AG09319 (cell line): ENCODE data around the gene ITFG1.

Experiments
- DNase-seq: peaks from one replicate; pipeline ENCODE4 v3.0.0-alpha.2; 2010; ENCODE audit warnings: low read depth; ENCODE audit errors: extremely low read depth
- TF ChIP-seq, protein P1 (sequence below): IDR thresholded peaks from 2 replicates; pipeline ENCODE4 v1.5.1; 2011; ENCODE audit warnings: low read depth, mild to moderate bottlenecking, inconsistent platforms, low read length, moderate library complexity

Gene ITFG1

DNA sequence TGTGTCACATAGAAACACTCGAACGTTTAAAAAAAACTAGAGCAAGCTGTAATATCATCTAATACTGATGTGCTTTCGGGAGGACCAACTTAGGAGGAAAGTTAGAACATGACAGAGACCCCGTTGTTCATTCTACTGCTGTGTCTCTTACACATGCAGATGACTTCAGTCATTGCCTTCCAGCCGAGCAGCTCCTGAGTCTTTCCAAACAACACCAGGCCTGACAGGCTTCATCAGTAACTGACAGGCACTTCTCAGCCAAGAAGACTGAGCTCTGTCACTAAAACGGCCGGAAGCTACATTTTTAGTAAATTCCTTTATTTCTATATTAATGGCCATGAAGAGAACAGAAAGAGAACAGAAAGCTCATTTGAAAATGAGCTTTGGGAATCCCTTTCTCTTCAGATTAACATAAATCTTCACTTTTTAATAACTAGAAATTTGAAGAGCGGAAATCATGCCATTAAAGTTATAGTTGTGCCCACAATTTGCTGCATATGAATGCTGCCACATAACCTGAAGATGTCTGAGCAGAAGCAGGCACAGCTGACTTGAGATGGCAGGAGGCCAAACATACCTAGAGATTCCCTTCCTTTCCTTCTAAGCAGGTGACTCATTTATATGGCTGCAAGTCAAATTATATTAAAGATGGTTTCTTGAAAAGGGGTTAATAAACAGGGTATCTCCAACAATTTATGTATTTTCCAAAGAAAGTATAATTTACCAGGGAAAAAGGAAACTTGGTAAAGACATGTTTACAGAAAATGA is 148.9 kb downstream of the ITFG1 start:
- TF ChIP-seq, protein P1, sequence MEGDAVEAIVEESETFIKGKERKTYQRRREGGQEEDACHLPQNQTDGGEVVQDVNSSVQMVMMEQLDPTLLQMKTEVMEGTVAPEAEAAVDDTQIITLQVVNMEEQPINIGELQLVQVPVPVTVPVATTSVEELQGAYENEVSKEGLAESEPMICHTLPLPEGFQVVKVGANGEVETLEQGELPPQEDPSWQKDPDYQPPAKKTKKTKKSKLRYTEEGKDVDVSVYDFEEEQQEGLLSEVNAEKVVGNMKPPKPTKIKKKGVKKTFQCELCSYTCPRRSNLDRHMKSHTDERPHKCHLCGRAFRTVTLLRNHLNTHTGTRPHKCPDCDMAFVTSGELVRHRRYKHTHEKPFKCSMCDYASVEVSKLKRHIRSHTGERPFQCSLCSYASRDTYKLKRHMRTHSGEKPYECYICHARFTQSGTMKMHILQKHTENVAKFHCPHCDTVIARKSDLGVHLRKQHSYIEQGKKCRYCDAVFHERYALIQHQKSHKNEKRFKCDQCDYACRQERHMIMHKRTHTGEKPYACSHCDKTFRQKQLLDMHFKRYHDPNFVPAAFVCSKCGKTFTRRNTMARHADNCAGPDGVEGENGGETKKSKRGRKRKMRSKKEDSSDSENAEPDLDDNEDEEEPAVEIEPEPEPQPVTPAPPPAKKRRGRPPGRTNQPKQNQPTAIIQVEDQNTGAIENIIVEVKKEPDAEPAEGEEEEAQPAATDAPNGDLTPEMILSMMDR: no peak
- DNase-seq: no peak

DNA sequence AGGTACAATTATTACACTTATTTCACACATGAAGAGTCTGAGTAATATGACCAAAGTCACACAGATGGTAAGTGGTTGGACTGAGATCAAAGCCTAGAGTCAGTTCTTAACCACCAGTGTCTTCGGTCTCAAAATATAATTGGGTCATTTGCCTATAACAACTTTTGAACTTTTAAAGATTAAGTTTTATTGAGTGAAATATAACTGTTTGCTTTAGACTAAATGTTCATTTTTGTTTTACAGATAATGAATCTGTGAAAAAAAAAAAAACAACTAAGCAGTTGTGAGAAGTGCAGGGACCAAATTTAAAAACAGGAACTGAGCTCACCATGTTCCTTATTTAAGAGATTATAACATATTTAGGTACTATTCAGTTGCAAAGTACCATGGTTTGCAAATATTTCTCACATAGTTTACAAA is 150.1 kb downstream of the ITFG1 start:
- TF ChIP-seq, protein P1: no peak
- DNase-seq: no peak

DNA sequence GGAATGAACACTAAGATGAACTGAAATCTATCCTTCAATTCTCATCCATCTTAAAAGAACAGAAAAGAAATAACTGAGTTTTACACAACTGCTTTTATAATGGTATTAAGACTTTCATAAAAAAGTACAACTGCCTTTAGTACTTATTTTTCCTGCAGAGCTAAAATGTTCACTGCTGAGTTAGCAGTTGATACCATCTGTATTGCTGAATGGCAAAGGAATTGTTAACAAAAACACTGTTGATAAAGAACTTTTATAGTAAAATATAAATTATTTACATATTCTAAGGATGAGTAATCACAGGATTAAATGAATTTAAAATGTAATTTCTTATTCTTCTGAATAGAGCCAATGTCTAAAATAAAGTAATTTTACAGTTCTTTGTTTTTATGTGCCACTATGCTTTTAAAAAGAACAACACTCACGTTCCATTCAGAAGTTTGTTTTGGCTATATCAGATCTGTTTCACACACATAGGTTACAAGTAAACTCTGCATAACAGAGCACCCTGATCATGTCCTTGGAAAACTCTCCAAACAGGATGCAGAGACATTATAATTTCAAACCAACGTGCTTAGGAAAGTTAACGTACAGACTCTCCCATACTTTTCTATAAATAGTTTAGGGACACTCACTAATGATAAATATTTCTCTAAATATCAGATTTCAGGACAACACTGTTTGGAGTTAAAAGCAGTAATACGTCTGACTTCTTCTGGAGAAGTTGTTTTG is 151.1 kb downstream of the ITFG1 start:
- DNase-seq: no peak
- TF ChIP-seq, protein P1: no peak

DNA sequence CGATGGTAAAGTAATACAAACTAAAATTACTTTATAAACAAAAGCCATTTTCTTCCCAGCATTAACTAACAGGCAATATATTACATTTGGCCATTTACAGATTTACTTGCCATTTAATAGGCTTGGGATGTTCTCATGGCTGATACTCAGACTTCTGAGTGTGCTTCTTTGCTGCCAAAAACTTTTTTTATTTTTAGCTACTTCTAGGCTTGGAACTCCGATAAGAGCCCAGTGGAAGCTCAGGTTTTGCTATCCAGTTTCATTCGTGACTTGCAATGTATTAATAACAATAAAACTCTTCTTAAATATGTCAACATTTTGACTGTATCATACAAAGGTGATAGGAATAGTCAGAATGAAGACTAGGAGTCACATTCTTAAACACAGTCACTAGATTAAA is 152.3 kb downstream of the ITFG1 start:
- no peak for DNase-seq
- TF ChIP-seq, protein P1: no peak

DNA sequence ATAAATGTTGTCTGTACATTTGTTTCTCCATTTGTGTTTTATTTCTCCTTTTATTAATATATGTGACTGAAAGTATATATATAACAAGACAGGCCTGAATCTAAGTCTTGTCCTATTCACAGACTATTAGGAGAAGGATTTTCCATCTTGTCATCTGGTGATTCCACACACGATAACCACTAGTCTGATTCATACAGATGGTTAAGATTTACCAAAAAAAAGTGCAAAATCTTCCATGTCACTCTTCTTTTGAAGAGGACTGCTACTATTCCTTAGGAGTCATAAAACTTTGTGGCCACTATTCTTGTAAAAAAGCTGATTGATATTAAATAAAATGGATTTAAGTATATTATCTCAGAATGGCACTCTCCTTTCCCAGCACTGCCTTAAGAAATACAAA is 156.3 kb downstream of the ITFG1 start:
- no peak for DNase-seq
- TF ChIP-seq, protein P1: no peak

DNA sequence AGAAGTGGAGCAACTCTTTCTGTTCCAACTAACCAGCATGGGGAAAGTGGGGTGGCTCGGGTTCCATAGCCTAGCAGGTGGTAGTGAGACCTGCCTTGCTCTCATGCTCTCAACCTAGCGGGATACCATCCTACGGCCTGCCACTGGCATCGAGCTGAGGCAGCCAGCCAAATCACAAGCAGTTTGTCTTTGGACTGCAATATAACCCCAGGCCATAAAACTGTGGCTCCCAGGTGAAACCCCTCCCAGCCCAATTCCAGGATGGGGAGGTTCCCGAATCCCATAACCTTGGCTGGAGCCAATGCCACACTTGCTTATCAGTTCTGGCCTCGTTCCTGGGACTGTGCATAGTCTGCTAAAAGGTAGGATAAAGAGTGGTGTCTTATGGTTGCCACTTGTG is 161.3 kb downstream of the ITFG1 start:
- TF ChIP-seq, protein P1: no peak
- DNase-seq: no peak

DNA sequence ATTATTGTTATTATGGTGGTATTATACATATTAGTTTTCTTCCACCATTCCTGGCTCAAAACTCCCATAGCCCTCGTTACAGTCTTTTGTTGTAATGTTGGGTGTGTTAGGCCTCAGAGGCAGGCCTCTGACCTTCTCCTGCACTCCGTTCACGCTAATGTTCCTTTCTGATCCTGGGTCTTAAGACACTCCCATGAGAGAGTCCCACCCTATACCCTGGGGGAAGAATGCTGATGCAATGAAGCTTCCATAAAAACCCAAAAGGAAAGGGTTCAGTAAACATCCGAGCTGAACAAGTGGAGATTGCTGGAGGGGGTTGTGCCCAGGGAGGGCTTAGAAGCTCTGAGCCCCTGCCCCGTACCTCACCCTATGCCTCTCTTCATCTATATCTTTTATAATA is 175.9 kb downstream of the ITFG1 start:
- TF ChIP-seq, protein P1: no peak
- no peak for DNase-seq
